Gastrocnemius medialis (tissue), 4 donors: ENCODE data around the gene MED13L. TPM values are rescaled to one million over a fixed set of nuclear protein-coding genes. Genes with fewer than 3 reads are reported as not detected.
A peak's percentile ranks its signal among the peaks of the same experiment; 100 is the strongest.

Source experiments
- ATAC-seq, 2 donors: fragments of 150-250 bp; one replicate each; pipeline ENCODE4 v1.9.1; 2016
- DNase-seq, 2 donors: peaks; one replicate each; pipeline ENCODE4 v3.0.0-alpha.2; 2019
- H3K27ac ChIP-seq, 4 donors: fragments of 200-600 bp; sonication (generic); 1 replicate in 1 of 4; 2 replicates in 3 of 4; pipeline ENCODE4 v1.5.1; 2016 to 2018; ENCODE audit warnings: mild to moderate bottlenecking in 2 of 4, moderate library complexity in 1 of 4
- H3K27me3 ChIP-seq, 3 donors: fragments of 200-600 bp; sonication (generic) in 2 of 3; 1 replicate in 1 of 3; 2 replicates in 2 of 3; pipeline versions ENCODE4 v1.5.1 to v1.6.0; 2016 to 2019; ENCODE audit warnings: mild to moderate bottlenecking in 1 of 3, moderate library complexity in 1 of 3
- H3K36me3 ChIP-seq, 2 donors: fragments of 200-600 bp; sonication (generic) in 1 of 2; one replicate each; pipeline ENCODE4 v1.5.1; 2017 to 2018
- H3K4me1 ChIP-seq, 2 donors: fragments of 200-600 bp; sonication (generic) in 1 of 2; one replicate each; pipeline ENCODE4 v1.5.1; 2016 to 2017; ENCODE audit warnings: mild to moderate bottlenecking in 2 of 2
- H3K4me3 ChIP-seq, 4 donors: fragments of 200-600 bp; sonication (generic) in 3 of 4; 1 replicate in 1 of 4; 2 replicates in 3 of 4; pipeline ENCODE4 v1.5.1; 2016 to 2019; ENCODE audit warnings: mild to moderate bottlenecking in 2 of 4
- H3K9me3 ChIP-seq, 3 donors: fragments of 200-600 bp; sonication (generic) in 2 of 3; 1 replicate in 1 of 3; 2 replicates in 2 of 3; pipeline ENCODE4 v1.5.1; 2016 to 2019
- POLR2A ChIP-seq, 2 donors: fragments of 450-650 bp; IDR thresholded peaks; one replicate each; pipeline ENCODE4 v1.6.1; 2017; ENCODE audit warnings: antibody characterized with exemption in 2 of 2, mild to moderate bottlenecking in 2 of 2, moderate library complexity in 2 of 2
- in situ Hi-C, 4 donors: fragments of 200-750 bp; cut with MboI; loops; one replicate each; pipeline versions ENCODE4 v1.15.0 to v1.8.0; 2017; ENCODE audit warnings: low sequenced_read_pairs in 4 of 4
- intact Hi-C: fragments of 100-400 bp; cut with DNase I; formaldehyde crosslinking; loops from one replicate; pipeline ENCODE4 v1.15.1; 2023; ENCODE audit warnings: low total_unique reads
- total RNA-seq, 4 donors: library from RNA; depleted of rRNA; stranded (reverse); fragments of >200 nt; gene quantifications; one replicate each; pipeline versions ENCODE4 v1.1.0 to v1.2.3, GENCODE V29; 2016
- TF ChIP-seq, protein P1 (sequence below), 5 experiments: fragments of 450-650 bp in 3 of 5; fragments of 200-600 bp in 2 of 5; sonication (generic) in 2 of 5; IDR thresholded peaks in 4 of 5; conservative IDR thresholded peaks in 1 of 5; 1 replicate in 4 of 5; 2 replicates in 1 of 5; pipeline ENCODE4 v1.5.1; 2016 to 2019; ENCODE audit warnings: antibody characterized with exemption in 5 of 5, mild to moderate bottlenecking in 3 of 5, moderate library complexity in 3 of 5

MED13L gene
- total RNA-seq, 4 donors from 2014 or later, result 59.5 to 92.6 (median 74.1) TPM

DNA sequence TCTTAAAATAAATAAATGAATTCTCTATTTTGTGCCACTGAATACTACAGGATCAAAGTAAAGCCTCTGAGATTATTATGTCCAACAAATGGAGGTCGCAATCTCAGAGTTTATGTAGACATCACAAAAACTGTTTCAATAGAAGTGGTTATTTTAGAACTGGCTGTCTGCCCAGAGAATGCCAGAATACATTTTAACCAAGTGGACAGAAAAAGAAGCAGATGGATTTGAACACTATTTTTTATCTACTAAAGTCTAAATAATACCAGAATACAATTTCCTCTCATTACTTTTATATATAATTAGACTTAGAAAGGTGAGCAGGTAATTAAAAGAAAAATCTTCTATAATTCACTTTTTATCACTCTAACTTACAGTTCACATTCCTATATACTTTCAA lies 118.3 kb downstream of the MED13L start:
- Histone ChIP-seq H3K9me3 (no peaks in the 10 kb centered on the region), H3K27ac (peak overlapping the region in 2 of 4 donors; percentile 5 to 63), H3K4me3 (no peak overlapping the region), H3K36me3 (no peaks in the 10 kb centered on the region), H3K4me1 (peaks cover 75 to 79% of the 10 kb centered on the region in 2 donors), H3K27me3 (no peaks in the 10 kb centered on the region)
- no peak for ATAC-seq
- no peak for DNase-seq
- TF ChIP-seq, protein P1, sequence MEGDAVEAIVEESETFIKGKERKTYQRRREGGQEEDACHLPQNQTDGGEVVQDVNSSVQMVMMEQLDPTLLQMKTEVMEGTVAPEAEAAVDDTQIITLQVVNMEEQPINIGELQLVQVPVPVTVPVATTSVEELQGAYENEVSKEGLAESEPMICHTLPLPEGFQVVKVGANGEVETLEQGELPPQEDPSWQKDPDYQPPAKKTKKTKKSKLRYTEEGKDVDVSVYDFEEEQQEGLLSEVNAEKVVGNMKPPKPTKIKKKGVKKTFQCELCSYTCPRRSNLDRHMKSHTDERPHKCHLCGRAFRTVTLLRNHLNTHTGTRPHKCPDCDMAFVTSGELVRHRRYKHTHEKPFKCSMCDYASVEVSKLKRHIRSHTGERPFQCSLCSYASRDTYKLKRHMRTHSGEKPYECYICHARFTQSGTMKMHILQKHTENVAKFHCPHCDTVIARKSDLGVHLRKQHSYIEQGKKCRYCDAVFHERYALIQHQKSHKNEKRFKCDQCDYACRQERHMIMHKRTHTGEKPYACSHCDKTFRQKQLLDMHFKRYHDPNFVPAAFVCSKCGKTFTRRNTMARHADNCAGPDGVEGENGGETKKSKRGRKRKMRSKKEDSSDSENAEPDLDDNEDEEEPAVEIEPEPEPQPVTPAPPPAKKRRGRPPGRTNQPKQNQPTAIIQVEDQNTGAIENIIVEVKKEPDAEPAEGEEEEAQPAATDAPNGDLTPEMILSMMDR (IDR thresholded peaks at IDR 0.05 in 4 of 5, conservative IDR thresholded peaks at IDR 0.05 in 1 of 5), result no peak
- TF ChIP-seq POLR2A (IDR thresholded peaks at IDR 0.05), result no peak
- in situ Hi-C loops, result no loop called here
- intact Hi-C loops, result no loop called here

DNA sequence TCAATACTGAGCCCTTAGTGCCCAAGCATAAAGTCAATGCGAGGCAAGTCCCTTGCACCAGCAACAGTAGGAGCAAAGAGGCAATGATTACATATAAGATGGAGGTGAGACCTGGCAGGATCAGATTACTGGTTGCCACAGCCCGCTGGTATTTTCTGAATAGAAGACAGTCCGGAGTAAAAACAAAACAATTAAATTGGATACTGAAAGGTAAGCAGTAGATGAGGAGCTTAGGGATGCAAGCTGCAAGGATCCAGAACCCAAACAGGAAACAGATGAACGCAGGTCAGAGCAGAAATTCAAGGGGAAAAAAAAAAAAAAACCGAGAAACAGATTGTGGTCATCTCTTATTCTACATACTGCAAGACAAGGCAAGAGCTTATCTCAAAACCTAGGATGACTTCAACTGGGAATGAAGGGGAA lies 119.6 kb downstream of the MED13L start:
- H3K27ac ChIP-seq, result no peak overlapping the region
- peaks cover 72 to 83% of the 10 kb centered on the region in 2 donors for H3K4me1 ChIP-seq
- no peak for TF ChIP-seq POLR2A (IDR thresholded peaks at IDR 0.05)
- TF ChIP-seq, protein P1 (IDR thresholded peaks at IDR 0.05 in 4 of 5, conservative IDR thresholded peaks at IDR 0.05 in 1 of 5), result no peak
- no peaks in the 10 kb centered on the region for H3K9me3 ChIP-seq
- no peak overlapping the region for H3K4me3 ChIP-seq
- ATAC-seq, result no peak
- no peaks in the 10 kb centered on the region for H3K27me3 ChIP-seq
- in situ Hi-C loops (no loop called here), intact Hi-C loops (no loop called here)
- H3K36me3 ChIP-seq, result no peaks in the 10 kb centered on the region
- DNase-seq, result no peak

DNA sequence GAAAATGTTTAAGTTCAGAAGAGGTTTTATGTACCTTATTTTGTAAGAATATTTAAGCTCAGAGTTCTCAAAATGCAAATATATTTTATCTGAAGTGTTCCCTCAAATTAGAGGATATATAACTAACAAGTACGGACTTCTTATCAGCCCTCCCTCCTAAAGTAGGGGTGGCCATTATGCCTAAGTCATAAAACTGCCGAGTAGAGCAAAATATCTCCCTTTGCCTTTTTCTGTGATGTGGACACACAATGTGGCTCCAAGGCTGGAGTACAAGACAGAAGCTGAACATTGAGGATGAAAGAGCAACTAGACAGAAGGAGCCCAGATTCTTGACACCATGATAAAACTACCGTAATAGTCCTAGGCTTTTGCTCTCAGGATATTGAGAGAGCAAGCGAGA lies 120.9 kb downstream of the MED13L start:
- no peak overlapping the region for H3K4me3 ChIP-seq
- no peaks in the 10 kb centered on the region for H3K36me3 ChIP-seq
- ATAC-seq, result no peak
- no peak for TF ChIP-seq POLR2A (IDR thresholded peaks at IDR 0.05)
- TF ChIP-seq, protein P1 (IDR thresholded peaks at IDR 0.05 in 4 of 5, conservative IDR thresholded peaks at IDR 0.05 in 1 of 5), result no peak
- peaks cover 74 to 87% of the 10 kb centered on the region in 2 donors for H3K4me1 ChIP-seq
- intact Hi-C loops (no loop called here), in situ Hi-C loops (no loop called here)
- no peaks in the 10 kb centered on the region for H3K27me3 ChIP-seq
- no peaks in the 10 kb centered on the region for H3K9me3 ChIP-seq
- no peak for DNase-seq
- H3K27ac ChIP-seq, result no peak overlapping the region

DNA sequence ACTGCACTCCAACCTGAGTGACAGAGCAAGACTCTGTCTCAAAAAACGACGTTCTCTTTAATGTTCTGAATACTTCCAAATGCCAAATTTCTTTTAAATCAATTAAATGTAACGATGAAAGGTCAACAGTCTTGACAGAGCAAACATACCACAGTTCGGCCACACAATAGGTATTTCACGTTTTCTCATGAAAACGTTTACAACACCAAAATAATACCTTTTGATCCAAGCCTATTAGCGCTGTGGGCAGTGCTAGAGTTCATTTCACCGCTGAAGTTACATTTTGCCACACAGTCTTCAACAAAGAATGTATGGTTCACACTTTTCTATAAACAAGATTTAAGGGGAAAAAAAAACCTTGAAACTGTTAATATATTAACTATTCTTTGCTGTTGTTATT lies 122.1 kb downstream of the MED13L start:
- H3K27ac ChIP-seq, result no peak overlapping the region
- TF ChIP-seq, protein P1 (IDR thresholded peaks at IDR 0.05 in 4 of 5, conservative IDR thresholded peaks at IDR 0.05 in 1 of 5), result no peak
- TF ChIP-seq POLR2A (IDR thresholded peaks at IDR 0.05), result no peak
- DNase-seq (no peak), ATAC-seq (no peak)
- H3K9me3 ChIP-seq, result no peaks in the 10 kb centered on the region
- H3K27me3 ChIP-seq, result no peaks in the 10 kb centered on the region
- intact Hi-C loops (no loop called here), in situ Hi-C loops (no loop called here)
- no peak overlapping the region for H3K4me3 ChIP-seq
- no peaks in the 10 kb centered on the region for H3K36me3 ChIP-seq
- peaks cover 69 to 87% of the 10 kb centered on the region in 2 donors for H3K4me1 ChIP-seq

DNA sequence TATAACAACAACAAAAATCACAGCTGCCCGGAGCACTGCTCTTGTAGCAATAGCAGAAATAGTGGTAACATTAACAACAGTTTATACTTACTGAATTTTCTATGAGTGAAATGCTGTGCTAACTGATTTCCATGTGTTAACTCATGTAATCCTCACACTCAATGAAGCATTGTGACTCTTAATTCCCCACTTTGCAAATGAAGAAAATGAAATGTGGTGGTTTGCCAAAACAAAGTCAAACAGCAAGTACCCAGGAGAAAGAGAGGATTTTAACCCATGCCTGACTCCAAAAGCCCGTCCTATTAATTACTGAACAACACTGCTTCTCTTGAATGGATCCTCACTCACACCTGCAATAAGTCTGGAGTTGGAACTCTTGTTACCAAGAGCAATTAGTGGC lies 123.5 kb downstream of the MED13L start:
- DNase-seq, result no peak
- H3K9me3 ChIP-seq, result no peaks in the 10 kb centered on the region
- no peaks in the 10 kb centered on the region for H3K36me3 ChIP-seq
- no peak for TF ChIP-seq POLR2A (IDR thresholded peaks at IDR 0.05)
- TF ChIP-seq, protein P1 (IDR thresholded peaks at IDR 0.05 in 4 of 5, conservative IDR thresholded peaks at IDR 0.05 in 1 of 5), result no peak
- H3K27ac ChIP-seq, result peak overlapping the region in 1 of 4 donors; percentile 3
- intact Hi-C loops, result no loop called here
- ATAC-seq, result no peak
- in situ Hi-C loops, result no loop called here
- H3K4me1 ChIP-seq, result peaks cover 67 to 87% of the 10 kb centered on the region in 2 donors
- no peaks in the 10 kb centered on the region for H3K27me3 ChIP-seq
- H3K4me3 ChIP-seq, result no peak overlapping the region
